GM12873 (cell line): ENCODE measurements around the gene GBGT1.
"Not testable (repeated sequence)": the region's sequence is repeated elsewhere in the genome, so short reads cannot be mapped to it uniquely, and the experiment has no call there.

Experiments used
- CTCF ChIP-seq: IDR thresholded peaks from 2 replicates; pipeline ENCODE4 v1.5.1; 2012; ENCODE audit warnings: low read depth, mild to moderate bottlenecking, moderate library complexity, low read length, control low read depth; ENCODE audit not compliant: insufficient read depth; ENCODE audit errors: missing control alignments

Gene GBGT1

GRCh38 chr9:133163504-133164172 lies at the start of gene GBGT1:
GBGT1 (minus strand) TSS chr9:133163914; CDS start chr9:133162412, 1,502 bp downstream.
- no peak for TF ChIP-seq CTCF

- no peak for TF ChIP-seq CTCF
Observed at GRCh38 chr9:133210609-133211008, 46.9 kb upstream of the GBGT1 start.

DNA sequence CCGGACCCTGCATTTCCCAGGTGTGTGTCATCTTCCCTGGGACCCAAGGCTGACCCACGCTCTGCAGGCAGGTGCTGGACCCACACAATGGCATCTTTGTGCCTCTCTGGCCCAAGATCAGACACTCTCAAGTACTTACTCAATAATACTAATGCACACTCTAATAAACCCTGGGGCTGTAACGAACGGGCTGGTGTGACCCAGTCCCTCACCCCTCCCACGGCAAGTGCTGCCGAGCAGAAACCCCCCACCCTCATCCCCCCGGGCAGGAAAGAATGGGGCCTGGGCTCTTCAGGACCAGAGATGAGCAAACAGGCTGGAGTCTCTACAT lies 46.5 kb upstream of the GBGT1 start:
- TF ChIP-seq CTCF, result no peak

- TF ChIP-seq CTCF, result not testable (repeated sequence)
Observed at GRCh38 chr9:133208880-133209300, 45.2 kb upstream of the GBGT1 start, which contains the start of gene OBP2B. OBP2B (minus strand) TSS chr9:133209250; CDS start chr9:133209199, 51 bp downstream.

GRCh38 chr9:133207540-133208170 lies 43.9 kb upstream of the GBGT1 start:
- TF ChIP-seq CTCF, result no peak

DNA sequence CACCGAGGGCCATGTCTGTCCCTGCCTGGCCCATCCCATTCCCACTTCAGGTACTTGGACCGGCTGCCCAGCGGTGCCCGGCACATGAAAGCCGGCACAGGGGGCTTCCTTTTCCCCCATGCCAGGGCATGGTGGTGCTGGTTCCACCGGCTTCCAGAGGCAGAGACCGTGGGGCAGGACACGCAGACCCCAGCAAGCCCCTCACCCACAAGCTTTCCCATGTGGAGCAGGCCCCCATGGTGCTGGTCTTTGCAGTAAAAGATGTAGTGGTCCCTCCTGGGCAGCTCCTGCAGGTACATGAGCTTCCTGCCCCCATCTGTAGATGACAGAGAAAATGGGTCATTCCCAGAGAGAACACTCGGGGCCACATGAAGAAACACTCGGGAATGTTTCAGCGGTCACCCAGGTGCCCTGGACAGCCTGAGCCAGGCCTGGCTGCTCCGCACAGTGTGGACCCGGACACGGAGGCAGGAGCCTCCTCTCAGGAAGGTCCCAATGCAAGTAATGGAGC lies 43.4 kb upstream of the GBGT1 start:
- no peak for TF ChIP-seq CTCF

DNA sequence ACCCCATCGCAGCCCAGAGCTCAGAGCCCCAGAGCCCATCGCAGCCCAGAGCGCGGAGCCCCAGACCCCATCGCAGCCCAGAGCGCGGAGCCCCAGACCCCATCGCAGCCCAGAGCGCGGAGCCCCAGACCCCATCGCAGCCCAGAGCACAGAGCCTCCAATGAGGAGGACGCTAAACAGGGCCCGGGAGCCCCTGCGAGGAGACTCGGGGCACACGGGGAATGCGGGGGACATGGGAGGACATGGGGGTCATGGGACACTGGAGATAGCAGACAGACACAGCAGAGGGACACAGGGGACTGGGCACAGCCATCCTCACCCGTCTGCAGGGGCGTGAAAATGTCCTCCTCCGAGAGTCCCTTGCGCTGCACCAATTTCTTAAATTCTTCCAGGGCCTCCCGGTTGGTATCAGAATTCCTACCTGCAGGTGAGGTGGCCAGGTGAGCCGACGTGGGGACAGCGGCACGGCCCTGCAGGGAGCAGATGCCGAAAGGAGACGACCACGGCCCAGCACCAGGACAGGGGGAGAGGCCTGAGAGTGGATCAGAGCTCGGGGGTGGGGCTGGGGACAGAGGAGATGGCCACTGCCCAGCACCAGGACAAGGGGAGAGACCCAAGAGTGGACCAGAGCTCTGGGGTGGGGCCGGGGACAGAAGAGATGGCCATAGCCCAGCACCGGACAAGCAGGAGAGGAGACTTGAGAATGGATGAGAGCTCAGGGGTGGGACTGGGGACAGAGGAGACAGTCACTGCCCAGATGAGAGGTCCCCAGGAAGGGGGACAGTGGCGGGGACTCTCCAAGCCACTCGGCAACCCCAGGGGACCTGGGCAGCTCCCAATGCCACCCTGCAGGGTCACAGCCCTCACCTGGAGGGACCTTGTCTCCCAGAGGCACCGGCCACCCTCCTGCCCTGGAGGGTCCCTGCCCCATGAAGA lies 42.5 kb upstream of the GBGT1 start:
- TF ChIP-seq CTCF, result no peak
